GM21786 (cell line): ENCODE data around the gene MOGAT1.

ENCODE experiments used
- ATAC-seq: cut with Tn5 transposase; IDR thresholded peaks from one replicate; pipeline ENCODE4 v1.9.1; 2021; ENCODE audit not compliant: unreplicated experiment

Gene MOGAT1, protein sequence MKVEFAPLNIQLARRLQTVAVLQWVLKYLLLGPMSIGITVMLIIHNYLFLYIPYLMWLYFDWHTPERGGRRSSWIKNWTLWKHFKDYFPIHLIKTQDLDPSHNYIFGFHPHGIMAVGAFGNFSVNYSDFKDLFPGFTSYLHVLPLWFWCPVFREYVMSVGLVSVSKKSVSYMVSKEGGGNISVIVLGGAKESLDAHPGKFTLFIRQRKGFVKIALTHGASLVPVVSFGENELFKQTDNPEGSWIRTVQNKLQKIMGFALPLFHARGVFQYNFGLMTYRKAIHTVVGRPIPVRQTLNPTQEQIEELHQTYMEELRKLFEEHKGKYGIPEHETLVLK

DNA sequence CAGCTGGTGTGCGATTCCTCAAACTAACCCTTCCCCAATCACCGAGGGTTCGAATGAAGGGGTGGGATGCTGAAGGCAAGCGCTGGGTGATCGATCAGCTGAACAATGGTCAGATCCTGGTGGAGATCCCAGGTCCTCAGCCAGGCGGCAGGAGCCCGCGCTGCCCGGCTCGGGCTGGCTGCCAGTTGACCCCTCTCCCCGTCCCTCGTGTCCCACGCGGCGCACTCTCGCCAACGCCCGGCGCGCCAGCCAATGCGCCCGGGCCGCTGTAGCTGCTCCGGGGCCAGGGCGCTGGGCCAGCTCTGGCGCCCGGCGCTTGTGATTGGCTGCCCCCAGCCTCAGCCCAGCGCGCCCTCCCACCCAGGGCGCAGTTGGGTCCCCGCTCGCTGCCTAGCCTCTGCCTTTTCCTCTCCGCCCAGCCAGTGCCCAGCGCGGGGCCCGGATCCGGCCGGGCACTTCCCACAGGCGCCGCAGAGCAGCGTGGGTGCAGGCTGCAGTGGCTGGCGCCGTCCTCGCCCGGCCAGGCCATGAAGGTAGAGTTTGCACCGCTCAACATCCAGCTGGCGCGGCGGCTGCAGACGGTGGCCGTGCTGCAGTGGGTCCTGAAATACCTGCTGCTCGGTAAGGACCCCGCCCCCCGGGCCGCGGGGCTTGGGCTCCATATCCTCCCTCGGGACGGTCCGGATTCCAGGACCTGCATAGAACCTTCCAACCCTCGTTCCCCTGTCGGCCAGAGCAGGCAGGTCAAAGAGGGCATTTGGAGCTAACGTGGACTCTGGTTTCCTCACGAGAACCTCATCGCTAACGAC lies at the start of gene MOGAT1:
Gene MOGAT1, plus strand, starts transcription at position 400 of the 809 bp plus-strand sequence. Its CDS starts 128 bp downstream, at position 528.
- ATAC-seq, result no peak

DNA sequence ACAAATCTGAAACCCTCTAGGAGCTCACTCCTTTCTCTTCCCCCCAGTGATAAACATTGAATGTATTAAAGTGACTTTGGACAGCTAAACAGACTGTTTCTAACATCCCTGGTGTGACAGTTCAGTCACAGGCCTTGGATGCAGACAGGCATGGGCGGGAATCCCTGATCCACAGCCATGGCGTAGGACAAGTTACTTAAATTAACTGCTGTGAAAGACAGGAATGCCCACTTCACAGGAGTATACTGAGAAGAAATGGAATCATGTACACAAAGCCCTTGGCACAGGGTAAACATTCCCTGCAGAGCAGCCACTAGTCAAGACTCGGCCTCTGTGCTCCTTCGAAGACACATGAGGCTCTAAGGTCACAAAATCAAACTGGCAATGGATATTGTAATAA lies 49.6 kb upstream of the MOGAT1 start:
- no peak for ATAC-seq

DNA sequence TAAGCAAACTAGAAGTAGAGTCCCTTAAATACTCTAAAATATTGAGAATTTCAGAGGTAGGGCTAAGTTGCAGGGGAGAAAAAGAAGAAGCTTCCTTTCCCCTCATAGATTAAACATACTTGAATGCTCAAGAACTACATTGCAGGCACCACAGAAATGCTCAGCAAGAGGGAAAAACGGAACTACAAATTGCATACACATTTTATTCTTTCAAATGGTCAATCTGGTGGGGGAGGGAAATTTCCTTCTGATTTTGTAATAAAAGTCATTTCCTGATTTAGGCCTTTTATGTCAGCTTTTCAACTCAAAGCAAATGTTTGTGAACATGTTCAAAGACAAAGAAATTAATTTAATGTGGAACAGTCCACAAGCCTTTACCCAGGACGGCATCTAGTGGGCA lies 48.5 kb upstream of the MOGAT1 start:
- ATAC-seq, result no peak

DNA sequence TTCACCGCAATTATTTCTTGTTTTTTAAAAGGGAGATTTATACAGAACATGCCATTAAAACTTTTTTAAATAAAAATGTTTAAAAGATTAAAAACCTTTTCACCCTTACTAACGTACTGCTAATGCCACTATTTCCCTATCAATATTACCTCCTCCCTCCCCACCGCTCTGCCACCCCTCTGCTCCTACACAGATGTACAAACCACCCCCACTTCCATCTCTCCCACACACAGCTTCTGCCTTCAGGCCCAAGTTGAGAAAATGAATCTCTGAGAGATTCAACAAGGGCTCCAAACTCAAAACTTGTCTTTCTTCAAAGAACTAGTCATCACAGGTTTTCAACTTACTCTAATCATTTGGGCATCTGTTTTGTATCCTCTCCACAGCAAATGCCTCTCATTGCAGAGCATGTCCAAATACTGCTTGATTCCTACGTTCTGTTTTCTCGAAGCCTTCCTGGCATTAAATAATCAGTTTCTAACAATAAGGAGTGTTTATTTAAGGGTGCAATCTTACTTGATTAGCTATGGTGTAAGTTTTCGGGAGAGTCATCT lies 47.6 kb upstream of the MOGAT1 start:
- no peak for ATAC-seq

DNA sequence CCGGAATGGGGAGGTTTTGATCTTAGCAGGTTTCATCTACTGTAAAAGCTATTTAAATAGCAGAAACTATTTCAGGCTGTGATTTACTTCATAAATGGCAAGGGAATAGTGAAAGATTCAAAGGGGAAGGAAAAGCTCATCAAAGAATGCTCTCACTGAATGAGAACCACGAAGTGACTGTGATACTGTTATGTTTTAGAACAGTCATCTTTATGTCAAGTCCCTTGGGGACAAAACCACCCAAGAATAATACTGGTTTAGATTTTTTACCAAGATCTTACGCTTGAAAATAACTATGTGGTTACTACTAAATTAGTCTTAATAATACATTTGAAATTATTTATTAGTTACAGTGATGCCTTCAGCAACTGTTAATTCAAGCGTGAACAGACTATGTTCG lies 43.7 kb upstream of the MOGAT1 start:
- no peak for ATAC-seq

DNA sequence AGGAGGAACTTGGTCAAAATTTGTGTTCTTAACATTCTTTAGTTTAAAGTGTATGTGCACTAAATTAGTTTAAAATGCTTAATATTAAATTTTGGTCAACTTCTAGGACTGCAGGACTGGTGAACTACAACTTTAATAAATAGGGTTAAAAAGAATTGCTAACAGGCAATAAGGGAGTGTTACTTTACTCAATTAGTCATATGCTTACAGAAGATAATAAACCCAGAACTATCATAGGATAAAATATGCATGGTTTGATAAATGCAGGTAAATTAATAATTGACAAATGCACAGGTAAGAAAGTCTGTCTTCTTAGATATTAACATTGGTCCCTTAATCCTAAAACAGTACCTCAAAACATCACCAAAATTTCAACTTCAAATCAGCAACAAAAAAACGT lies 36.2 kb upstream of the MOGAT1 start:
- no peak for ATAC-seq

DNA sequence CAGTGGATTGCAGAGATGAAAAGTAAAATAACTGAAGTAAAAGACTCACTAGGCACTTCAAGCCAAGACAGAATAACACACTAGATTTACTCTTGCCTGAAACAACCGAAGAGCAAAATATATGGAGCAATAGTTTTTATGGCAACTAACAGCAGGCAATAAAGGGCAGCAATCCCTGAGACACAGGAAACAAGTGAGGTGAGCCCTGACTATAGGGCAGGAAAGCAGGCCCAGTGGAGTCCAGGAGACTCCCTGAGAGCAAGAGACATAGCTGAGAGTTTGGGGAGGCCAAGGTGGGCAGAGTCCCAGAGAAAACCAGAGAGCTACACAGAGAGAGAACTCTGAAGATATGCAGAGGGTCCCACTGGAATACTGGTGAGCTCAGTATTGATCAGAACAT lies 34.4 kb upstream of the MOGAT1 start:
- ATAC-seq, result no peak

DNA sequence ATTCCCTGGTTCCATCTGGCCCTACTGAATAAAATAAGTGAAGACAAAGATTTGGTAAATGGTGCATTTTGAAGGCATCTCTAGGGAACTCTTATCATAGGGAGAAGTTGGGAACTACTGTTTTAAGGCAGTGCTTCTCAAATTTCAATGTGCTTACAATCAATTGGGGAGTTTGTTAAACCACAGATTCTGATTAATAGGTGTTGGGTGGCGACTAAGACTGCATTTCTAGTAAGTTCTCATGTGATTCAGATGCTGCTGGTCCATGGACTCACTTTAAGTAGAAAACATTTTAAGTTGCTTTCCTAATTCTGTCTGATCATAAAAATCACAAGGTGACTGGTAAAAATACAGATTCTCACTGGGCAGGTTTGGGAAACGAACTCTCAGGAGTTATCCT lies 30.1 kb upstream of the MOGAT1 start:
- ATAC-seq, result no peak

DNA sequence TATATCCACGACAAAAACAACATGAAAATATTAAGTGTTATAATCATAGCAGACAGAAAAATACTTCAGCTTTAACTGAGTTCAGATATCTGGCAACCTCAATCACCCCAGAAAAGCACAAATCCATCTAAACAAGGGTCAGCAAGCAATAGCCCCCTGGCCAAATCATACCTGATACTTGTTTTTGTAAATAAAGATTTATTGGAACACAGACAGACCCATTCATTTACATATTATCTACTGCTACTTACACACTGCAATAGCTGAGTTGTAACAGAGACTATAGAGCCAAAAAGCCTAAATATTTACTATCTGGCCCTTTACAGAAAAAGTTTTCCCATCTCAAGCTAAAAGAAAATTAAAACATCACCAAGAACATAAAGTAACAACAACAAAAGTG lies 28.3 kb upstream of the MOGAT1 start:
- ATAC-seq, result no peak

DNA sequence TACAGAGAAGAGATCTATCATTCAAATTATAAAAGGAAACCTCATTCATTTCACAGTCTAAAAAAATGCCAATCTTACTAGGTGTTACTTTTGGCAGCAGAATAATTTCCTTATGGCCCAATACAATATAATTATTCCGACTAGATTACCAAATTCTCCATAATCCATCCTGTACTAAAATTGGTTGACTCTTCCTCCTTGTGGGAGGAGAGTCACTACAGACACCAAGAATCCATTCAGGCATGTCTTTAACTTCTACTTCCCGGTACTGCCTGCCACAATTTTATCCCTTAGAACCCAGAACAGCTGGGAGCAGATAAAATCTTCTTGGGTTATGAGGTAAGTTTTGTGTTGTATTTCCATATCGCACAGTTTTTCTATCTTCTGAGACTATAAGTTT lies 25.4 kb upstream of the MOGAT1 start:
- no peak for ATAC-seq

DNA sequence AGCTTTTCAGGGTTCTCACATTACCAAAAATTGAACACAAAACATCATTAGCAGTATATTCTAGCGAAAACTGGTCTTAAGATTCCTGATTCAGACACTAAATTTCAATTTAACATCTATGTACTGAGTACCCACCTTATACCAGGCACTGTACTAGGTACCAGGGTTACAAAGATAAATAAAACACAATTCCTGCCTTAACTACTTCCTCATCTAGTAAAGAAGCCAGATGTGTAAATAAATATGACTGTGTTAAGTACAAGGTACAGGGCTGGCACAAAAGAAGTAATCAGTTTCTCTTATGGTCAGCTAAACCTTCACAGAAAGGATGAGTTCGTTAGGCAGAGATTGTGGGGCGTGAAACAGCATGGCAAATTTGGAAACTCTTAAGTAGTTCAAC lies 21.7 kb upstream of the MOGAT1 start:
- no peak for ATAC-seq

DNA sequence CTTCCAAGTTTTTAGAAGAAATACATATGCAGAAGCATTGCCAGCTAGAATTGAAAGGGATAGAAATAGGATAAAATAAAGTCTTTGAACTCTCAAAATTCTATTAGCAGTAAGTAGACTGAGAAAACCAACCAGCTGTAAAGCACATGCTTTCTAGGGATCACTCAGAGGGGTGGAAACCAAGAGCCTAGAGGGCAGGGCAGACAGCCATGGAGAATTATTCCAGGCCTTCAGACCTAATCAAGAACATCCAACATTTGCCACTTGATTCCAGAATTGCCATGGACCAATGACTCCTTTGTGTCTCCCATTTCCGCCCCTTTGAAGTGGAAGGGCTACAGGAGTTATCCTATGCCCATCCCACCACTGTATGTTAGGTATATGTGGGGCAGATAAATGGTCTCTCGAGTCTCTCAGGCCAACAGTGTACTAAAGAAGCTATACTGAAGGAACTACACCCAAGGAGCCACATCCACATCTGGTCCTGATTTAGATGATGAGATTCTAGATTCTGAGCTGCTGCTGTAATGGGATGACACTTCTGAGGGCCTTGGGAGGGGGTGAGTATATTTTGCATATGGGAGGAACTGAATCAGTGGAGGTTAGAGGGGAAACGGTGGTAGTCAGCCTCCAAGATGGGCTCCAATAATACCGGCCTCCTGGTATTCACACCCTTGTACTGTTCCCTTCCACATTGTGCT lies 19.6 kb upstream of the MOGAT1 start:
- ATAC-seq, result no peak

DNA sequence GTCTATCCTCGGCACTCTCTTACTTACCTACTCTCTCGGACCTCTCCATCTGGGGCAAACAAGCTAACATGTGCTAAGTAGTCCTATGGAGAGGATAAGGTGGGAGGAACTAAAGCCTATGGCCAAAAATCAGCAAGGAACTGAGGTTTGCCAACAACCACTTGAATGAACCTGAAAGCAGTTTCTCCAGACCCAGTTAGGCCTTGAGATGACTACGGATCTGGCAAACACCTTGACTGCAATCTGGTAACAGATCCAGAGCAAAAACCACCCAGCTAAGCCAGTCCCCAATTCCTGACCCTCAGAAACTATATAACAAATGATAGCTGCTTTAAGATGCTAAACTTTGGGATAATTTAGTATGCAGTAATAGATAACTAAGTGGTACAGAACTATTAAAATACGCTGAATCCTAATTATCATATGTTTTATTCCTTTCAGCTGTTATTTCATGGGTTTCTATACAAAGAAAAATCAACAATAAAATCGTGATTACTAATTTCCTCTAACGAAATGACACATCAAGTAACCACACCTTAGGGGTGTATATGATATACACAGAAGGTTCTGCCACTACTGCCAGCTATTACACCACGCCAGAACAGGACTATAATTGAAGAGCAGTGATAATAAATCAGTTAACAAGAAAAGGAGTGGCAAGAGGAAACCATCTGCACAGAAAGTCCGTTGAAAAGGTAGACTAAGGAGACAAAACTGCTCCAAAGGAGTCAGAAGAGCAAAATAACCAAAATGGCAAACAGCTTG lies 18.8 kb upstream of the MOGAT1 start:
- ATAC-seq, result no peak

DNA sequence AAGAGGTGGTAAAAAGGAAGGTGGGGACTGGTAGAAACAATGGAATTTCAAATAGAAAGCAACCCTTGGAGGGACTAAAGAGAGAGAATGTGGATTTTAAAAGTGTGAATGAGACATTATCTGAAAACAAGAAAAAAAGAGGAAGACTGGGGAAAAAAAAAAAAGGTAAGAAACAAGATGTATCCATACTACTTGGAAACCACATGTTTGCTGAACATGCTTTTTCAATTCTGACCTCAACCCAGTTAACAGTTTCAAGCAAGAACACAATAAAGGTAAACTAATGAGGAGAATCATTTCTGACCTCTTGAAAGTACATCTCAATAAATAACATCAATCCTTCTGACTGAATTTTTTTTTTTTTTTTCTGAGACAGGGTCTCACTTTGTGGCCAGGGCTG lies 18.2 kb upstream of the MOGAT1 start:
- no peak for ATAC-seq

DNA sequence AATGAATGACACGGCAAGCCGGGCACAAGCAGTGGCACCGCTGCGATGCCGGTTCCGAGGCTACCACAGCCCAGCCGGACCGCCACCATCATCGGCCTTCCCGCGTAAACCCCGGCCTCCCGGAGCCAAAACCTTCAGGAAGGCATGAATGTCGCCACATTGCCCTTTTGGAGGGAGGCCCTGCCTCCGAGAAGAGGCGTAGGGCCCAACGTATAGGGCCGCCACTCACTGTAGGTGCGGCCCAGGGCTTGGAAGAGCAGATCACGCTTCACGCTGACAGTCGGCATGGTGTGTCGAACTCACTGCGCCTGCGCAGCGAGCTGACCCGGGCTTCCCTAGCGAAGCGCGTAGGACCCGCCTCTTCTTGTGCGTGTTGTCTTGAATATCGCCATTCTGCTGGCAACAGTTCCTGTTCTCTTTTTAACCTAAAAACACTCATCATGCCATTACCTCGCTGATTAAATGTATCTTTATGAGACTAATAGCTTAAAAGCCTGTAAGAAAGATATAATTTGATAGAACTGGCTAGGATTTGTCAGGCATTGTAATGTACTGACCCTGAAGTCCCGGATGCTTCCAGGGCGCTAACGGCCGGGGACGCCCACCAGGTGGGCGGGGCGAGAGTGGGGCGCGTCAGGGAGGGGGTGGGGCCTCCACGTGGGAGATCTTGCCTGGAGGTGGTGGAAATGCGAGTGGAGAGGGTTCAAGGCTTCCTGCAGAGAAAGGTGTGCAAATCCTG lies 15.5 kb upstream of the MOGAT1 start, which contains the start of gene FARSB:
Gene FARSB, minus strand, starts transcription at position 306 of the 739 bp plus-strand sequence. Its CDS starts 19 bp downstream, at position 287.
- ATAC-seq, result peak; percentile 85

DNA sequence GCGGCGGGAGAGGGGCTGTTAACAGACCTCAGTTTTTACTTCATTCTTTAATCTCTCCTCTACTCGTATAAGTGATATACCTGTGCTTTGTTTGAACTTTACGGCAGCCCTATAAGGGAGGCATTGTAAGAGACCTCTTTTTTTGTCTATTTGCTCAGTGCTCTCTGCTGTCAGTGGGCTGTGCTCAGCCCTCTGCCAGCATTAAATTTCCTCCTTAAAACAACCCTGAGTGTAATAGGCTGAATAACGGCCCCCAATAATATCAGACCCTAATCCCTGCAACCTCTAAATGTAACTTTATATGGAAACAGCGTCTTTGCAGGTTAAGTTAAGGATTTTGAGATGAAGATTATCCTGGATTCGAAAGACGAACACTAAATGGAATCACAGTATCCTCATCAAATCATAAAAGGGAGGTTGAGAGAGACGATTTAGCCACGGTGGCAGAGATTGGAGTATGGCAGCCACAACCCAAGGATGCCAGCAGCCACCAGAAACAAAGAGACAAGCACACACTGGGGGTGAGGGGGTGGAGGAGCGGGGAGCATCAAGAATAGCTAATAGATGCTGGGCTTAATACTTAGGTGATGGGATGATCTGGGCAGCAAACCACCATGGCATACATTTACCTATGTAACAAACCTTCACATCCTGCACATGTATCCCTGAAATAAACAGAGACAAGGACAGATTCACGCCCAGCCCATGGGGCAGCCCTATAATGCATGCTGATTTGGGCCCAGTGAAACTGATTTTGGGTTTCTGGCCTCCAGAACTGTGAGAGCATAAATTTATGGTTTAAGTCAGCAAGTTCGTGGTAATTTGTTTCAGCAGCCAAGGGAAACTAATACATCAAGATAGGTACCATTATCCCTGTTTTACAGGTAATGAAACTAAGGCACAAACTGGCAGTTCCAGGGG lies 14.7 kb upstream of the MOGAT1 start:
- peak; percentile 18 for ATAC-seq

DNA sequence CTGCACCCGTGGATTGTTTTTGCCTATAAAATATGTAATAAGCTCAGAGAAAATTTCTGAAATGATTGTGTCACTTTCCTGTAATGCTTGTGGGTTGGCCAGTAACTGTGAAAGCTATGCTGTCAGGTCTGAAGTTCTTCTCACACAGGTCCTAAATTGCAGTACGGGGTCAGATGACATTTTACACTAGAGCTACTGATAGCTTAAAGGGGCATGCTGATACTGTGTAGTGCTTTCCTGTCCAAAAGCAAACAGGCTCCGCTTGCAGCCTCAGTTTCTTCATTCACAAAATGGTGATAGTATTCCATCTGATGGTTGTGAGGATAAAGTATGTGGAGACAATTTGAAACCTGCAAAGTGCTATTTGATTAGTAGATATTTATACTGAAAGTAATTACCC lies 8.0 kb upstream of the MOGAT1 start:
- ATAC-seq, result no peak

DNA sequence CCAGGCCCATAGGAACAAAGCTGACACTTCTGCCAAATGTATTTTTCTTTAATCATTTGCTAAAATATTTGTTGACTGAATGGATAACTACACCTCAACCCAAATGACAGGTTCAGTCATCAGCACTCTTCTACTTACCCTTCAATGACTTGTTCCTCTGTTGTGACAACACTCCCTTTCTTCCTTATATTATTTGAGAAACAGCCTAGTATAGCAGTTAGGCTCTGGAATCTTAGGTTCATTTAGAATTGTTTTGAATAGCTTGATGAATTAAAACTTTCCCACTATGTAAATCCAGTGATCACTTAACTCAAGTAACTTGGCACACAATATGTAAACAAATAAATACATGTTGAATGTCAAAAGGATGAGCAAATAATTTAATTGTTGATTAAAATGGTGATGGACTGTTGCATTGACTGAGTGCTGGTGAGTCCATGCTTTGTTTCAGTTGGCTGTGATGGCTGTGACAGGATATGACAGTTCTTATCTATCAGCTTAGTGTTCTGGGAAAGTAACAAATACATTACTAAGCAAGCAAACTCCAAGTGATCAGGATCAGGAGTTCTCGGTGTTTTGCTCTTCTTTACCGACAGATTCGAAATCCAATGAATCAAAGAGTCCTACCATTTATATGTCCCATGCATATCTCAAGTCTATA lies 2.8 kb upstream of the MOGAT1 start:
- ATAC-seq, result no peak
